ENCODE results near the gene FILIP1L.

DNA sequence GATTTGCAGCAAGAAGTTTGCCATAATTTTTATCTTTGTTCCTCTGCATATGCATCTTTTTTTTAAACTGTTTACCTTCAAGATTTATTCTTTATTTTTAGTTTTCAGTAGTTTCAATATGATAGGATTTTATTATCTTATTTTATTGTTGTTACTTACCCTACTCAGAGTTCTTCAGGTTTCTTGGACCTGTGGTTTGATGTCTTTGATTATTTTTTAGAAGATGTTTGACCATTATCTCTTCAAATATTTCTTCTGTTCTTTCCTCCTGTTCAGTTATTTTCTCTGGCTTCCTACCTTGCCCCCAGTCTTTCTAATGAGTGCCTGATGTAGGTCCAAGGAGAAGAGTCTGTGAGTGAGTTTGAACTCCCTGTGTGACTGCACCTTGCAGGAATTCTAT, 137.7 kb downstream of the FILIP1L start:
- TF ChIP-seq, protein P1, sequence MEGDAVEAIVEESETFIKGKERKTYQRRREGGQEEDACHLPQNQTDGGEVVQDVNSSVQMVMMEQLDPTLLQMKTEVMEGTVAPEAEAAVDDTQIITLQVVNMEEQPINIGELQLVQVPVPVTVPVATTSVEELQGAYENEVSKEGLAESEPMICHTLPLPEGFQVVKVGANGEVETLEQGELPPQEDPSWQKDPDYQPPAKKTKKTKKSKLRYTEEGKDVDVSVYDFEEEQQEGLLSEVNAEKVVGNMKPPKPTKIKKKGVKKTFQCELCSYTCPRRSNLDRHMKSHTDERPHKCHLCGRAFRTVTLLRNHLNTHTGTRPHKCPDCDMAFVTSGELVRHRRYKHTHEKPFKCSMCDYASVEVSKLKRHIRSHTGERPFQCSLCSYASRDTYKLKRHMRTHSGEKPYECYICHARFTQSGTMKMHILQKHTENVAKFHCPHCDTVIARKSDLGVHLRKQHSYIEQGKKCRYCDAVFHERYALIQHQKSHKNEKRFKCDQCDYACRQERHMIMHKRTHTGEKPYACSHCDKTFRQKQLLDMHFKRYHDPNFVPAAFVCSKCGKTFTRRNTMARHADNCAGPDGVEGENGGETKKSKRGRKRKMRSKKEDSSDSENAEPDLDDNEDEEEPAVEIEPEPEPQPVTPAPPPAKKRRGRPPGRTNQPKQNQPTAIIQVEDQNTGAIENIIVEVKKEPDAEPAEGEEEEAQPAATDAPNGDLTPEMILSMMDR (conservative IDR thresholded peaks at IDR 0.05; ENCODE audit: low read depth, low read length) = no peak
- no peak for TF ChIP-seq EZH2 (IDR thresholded peaks at IDR 0.05; ENCODE audit: borderline replicate concordance, low read depth, low read length, poor library complexity, severe bottlenecking)
